Hematopoietic multipotent progenitor cell treated with erythropoietin and hydrocortisone succinate and interleukin-3 and kit ligand, for 17 days (in vitro differentiated cells): Measurements from ENCODE around the gene CENPP.
"Not testable (repeated sequence)": the region's sequence is repeated elsewhere in the genome, so short reads cannot be mapped to it uniquely, and the experiment has no call there.

ENCODE experiments used
- DNase-seq: peaks from one replicate; pipeline ENCODE4 v3.0.0-alpha.2; 2015; ENCODE audit warnings: low spot score

Gene CENPP

DNA sequence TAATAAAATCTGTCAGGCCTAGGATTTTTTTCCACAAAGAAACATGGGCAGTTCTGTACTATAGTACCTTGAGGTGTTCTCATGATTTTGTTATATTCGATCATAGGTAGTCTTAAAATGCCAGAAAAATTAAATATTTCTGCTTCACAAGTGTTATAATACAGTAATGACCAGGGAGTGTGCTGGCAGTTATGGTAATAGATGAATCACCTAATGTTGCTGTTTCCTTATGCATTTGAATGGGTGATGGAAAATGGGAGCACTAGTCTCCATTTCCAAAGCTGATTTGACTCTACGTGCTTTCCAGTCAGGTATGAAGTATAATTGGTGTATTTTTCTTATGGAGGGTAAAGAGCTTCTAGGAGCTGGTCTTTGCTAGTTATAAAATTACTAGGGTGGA, 54.9 kb downstream of the CENPP start:
- DNase-seq: no peak

GRCh38 chr9:92381775-92382174, 56.0 kb downstream of the CENPP start:
- no peak for DNase-seq

GRCh38 chr9:92384375-92384774, 58.6 kb downstream of the CENPP start:
- DNase-seq: no peak

DNA sequence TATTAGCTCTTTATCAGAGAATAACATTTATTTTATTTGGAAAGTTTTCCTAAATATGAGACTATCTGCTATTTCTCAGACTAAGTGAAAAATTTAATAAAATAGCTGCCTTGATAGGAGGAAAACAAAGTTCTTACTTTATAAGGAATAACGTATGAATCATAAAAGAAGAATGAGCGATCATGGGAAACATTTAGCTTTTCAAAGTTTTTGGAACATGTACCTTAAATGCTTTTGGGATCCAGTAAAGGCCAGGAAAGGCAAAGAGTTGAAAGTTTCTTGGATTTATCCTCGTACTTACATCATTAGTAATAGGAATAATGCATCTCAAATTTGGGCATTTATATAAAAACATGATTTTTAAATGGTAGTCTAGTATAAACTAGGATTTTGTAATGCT, 59.2 kb downstream of the CENPP start:
- no peak for DNase-seq

GRCh38 chr9:92385477-92385876, 59.7 kb downstream of the CENPP start:
- DNase-seq: no peak

GRCh38 chr9:92385953-92386352, 60.2 kb downstream of the CENPP start:
- no peak for DNase-seq

- DNase-seq: no peak
Measured at GRCh38 chr9:92392690-92393089, 66.9 kb downstream of the CENPP start.

GRCh38 chr9:92393686-92394085, 67.9 kb downstream of the CENPP start:
- no peak for DNase-seq

DNA sequence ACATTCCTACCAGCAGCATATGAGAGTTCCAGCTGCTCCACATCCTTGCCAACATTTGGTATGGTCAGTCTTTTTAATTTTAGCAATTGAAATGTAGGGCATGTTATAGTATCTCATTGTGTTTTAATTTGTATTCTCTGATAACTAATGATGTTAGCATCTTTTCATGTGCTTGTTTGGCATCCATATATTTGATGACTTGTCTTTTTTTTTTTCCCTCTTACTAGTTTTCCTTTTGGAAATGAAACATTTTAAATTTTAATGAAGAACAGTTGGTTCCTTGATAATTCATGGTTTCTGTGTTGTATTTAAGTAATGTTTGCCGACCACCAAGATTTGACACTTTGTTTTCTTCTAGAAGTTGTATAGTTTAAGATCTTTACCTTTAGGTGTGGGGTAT, 69.9 kb downstream of the CENPP start:
- DNase-seq: no peak

DNA sequence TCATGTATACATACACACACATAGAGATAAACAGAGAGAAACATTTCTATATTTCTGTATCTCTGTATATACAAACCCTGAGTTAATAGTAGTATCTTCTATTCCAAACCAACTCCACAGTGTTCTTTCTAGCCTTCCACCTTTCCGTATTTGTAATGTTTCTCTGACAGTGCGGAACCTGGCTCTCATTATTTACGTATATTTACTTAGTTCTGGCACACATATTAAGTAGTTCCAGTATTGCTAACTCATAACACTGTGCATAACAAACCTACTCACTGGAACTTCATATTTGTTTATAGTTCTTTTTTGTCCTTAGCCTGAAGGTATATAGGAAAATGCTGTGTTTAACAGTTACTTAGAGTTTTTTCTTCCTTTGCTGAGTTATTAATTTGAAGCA, 72.1 kb downstream of the CENPP start:
- DNase-seq: no peak

DNA sequence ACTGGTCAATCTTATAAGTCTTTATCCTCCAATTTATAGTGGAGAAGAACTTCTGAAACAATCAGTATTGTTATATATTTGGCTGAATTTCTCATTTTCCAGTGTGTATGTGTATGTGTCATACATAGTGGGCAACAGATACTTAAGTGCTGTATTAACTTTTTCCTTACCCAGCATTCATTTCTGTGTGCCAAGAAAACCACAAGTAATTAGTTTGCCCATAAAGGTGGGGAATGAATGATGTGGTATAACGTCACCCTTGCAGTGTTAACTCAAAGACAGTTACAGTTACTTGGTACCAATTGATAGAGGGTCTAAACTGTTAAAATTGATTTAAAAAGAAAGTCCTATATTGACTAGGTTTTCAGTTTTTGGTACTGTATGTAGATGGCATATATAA, 76.6 kb downstream of the CENPP start:
- DNase-seq: no peak

DNA sequence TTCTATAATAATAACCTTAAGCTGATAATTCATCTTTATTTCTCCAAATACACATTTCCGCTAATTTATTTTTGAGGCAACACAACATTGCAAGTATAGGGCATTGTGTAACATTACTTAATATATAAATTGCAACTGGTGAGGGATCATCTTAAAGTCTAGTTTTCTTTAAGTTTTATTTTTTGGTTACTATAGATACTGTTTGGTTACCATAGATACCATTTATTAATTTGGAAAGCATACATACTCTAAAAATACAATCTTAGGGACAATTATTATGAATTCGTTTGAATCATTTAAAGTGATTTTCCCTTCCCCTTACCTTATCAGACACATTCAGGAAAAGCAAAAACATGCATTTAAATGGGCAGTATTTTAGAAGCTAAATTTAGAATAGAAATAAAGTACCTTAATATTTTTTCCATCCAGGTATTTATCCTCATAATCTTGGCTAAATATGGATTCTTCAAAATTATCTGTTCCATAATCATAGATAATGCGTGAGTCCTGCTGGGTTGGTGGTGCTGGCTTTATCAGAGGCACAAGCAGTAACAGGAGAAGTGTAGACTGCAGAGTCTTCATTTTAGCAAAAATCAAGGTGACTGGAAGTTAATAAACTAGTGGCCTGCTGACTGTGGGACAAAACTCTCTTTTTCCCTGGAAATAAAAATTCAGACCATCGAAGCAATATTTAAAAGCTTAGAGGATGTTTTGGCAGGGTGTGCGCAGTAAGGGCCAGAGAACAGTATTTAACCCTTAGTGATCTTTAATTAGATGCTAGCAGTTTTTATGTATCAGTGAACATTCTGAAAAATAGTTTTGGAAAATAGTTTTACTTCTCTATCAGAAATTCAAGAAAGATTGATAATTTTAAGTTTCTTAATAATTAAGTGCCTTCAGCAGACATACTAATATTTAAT, 77.3 kb downstream of the CENPP start:
- no peak for DNase-seq

GRCh38 chr9:92404042-92404836, 78.5 kb downstream of the CENPP start, which contains the start of gene OGN:
Gene OGN (minus strand): TSS chr9:92404578. CDS start chr9:92403407, 1,171 bp downstream.
- DNase-seq: no peak

GRCh38 chr9:92405818-92406217, 80.1 kb downstream of the CENPP start:
- DNase-seq: no peak

DNA sequence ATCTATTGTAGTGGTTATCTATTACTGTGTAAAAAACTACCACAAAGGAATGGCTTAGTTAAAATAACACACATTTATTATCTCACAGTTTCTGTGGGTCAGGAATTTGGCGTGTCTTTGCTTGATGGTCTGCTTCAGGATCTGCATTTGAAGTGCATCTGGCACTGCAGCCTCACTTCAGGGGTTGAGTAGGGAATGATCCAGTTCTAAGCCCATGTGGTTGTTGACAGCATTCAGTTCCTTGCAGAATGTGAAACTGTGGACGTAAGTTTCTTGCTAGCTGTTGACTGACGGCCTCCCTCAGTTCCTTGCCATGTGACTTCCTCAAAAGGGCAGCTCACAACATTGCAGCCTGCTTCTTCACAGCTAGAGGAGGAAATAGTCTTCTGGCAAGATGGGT, 80.7 kb downstream of the CENPP start:
- no peak for DNase-seq

GRCh38 chr9:92407818-92408217, 82.1 kb downstream of the CENPP start:
- no peak for DNase-seq

- no peak for DNase-seq
Measured at GRCh38 chr9:92408747-92409478, 83.2 kb downstream of the CENPP start.

- DNase-seq: not testable (repeated sequence)
Measured at GRCh38 chr9:92411157-92411556, 85.4 kb downstream of the CENPP start.

DNA sequence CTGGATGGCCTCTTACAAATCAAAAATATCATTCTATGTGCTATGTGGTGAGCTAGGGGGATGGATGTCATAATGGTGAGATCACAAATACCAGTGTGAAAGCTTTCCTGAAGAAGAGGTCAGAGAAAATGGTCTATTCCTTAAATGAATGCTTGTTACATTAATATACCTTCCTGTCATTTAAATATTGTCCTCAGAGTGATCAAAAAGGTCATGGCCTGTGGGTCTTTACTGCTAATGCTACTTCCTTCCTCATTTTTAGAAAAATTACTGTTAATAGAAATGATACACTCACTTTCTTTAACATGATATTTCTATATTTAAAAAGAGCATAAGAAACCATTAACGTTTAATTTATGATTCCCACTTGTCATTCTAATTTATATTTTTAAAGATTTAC, 88.8 kb downstream of the CENPP start:
- no peak for DNase-seq

DNA sequence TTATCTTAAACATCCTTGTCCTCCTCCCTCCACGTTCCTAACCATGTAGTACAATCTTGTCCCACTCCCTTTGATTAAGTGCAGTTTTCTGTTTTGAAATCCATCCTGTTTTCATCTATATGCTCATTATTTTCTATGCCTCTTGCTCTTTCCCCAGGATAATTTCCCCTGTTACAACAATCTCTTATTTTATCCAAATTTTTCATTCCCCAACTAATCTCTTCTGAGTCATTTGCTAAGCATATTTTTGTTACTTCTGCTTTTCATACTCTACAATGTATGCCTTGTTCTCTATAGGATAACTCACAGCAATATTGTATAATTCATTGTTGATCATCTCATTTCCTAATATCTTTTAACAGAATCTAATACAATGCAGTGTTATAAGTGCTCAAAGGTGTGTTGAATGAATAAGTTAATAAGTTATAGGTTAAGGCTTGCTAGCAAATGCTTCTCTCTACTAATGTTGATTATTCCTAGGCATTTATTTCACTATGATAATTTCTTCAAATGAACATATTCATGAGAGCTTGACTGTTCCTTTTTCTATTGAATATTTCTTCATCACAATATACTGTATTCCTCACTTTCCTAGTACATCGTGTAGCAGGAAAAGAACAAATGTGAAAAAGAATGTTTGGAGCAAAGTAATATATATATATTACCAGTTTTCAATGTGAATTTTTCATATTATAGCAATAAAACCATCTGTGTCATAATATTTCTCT, 97.0 kb downstream of the CENPP start:
- DNase-seq: no peak

- DNase-seq: no peak
Measured at GRCh38 chr9:92423612-92424011, 97.9 kb downstream of the CENPP start.

GRCh38 chr9:92424340-92424739, 98.6 kb downstream of the CENPP start, which contains the start of gene OMD:
Gene OMD (minus strand): TSS chr9:92424471. CDS start chr9:92417558, 6,913 bp downstream.
- no peak for DNase-seq
